SHP77 (cell line): Measurements from ENCODE around the gene SND1.
A peak's percentile ranks its signal among the peaks of the same experiment; 100 is the strongest.

Experiments
- DNase-seq, 2 experiments: peaks; one replicate each; lab custom pipeline; 2025; lab: John Stamatoyannopoulos, UW

SND1 gene

DNA sequence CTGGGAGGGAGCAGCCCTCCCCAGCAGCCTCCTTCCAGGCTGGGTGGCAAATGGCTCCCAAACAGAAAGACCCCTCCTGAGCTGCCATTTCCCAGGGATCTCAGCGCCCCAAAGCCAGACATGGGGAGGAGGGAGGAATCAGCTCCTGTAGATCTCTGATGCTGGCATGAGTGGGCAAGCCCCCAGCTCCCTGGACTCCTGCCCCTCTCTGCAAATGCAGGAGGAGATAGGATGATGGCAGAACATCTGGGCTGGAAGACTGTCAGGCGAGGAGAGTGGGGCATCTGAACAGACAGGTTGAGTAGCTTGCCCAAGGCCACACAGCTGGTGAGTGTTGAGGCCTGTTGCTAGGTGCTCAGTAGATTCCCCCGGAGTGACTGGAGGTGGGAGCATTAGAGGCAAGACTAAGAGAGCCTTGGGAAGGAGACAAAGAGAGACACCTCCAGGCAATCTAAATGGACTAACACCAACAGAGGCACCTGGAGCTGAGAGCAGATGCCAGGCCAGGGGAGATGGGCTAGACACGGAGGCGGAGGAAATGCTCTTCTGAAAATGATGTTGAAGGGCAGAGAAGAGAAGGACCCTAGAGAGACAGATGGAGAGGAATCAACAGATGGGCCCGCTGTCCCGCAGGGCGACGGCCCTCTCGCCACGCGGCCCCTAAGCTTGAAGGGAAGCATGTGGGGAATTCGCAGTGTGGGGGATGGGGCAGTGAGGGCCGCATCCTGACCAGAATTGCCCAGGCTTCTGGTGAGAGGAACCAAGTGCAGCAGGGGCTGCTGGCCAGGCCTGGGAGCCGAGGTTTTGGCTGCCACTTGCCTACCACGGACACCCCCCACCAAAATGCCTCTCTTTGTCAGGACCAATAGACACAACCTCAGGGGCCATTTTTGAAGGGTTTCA, 464.1 kb downstream of the SND1 start:
- DNase-seq = no peak

- DNase-seq = no peak
These were observed 464.7 kb downstream of the SND1 start for GRCh38 chr7:128116740-128117139.

- no peak for DNase-seq
These were observed 465.7 kb downstream of the SND1 start for GRCh38 chr7:128117691-128118090.

DNA sequence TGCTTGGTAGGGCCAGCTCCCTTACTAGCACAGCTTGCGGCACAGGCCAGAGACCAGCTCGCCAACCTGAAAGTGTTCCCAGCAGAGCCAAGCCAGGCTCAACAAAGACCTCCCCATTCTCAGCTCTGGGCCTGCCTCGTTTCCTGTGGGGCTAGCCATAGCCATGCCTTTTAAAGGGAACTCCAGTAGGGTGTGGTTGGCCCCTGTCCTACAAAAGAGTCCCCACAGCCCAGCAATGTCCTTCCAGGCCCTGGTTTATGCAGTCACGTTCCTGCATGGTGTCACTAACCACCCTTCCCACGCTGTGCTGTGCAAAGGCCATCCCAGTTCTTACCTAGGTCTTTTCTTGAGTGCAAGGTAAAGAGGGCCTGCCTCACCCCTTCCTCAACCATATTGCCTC, 467.0 kb downstream of the SND1 start:
- DNase-seq = no peak

DNA sequence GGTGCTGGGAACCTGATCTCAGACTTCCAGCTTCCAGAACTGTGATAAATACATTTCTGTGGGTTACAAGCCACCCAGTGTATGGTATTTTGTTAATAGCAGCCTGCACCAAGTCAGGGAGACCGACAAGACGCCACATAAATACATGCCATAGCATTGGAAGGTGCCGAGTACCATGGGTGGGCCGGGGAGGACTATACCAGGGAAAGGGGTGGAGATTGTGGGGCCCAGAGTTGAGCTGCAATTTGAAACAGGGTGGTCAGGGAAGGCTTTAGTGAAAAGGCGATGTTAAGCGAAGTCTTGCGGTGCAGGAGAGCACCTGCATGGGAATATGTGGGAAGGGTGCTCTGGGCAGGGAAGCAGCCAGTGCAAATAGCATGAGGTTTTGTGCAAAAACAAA, 468.1 kb downstream of the SND1 start:
- DNase-seq = no peak

DNA sequence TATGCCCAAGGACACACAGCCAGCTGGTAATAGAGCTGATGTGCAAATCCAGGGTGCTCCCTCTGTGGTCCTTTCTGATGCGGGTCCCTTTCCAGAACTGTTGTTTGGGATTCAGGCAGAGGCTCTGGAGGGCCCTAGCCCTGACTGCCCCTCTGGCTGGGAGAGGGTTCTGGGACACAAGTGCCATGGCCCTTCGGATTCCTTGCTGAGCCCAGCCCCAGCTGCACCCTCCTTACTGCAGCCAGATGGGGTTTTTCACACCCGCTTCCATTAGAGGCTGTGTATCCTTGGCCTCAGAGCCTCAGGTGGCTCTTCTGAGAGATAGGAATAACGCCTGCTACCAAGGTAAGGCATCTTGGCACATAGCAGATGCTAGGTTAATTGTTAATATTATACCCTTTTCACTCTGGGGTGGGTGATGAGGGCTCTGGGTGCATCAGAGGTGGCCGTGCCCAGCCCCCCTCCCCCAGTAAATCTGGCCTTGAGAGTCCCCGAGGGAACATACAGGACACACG, 469.0 kb downstream of the SND1 start:
- DNase-seq = no peak

GRCh38 chr7:128121711-128122530, 469.9 kb downstream of the SND1 start:
- DNase-seq = no peak

GRCh38 chr7:128122576-128123290, 470.7 kb downstream of the SND1 start:
- no peak for DNase-seq

- DNase-seq = no peak
These were observed 471.5 kb downstream of the SND1 start for GRCh38 chr7:128123291-128124037.

GRCh38 chr7:128124786-128125185, 472.8 kb downstream of the SND1 start:
- no peak for DNase-seq

DNA sequence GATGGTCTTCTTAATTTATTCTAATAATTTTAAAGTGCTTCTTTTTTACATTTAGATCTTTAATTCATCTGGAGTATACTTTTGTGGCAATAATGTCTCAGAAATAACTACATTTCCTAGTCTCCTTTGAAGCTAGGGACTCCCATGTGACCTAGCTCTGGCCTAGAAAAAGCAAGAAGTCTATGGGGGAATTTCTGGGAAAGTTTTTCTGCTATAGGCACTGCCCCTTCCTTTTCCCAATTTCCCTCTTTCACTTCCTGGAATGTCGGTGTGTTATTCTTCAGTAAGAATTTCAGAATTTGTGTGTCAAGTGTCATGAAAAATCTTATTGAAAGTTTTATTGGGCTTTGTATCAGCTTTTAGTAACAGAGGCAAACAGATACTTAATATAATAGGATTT, 473.8 kb downstream of the SND1 start:
- DNase-seq = no peak

GRCh38 chr7:128128401-128128800, 476.4 kb downstream of the SND1 start:
- DNase-seq = no peak

GRCh38 chr7:128129224-128129864, 477.4 kb downstream of the SND1 start:
- DNase-seq = no peak

DNA sequence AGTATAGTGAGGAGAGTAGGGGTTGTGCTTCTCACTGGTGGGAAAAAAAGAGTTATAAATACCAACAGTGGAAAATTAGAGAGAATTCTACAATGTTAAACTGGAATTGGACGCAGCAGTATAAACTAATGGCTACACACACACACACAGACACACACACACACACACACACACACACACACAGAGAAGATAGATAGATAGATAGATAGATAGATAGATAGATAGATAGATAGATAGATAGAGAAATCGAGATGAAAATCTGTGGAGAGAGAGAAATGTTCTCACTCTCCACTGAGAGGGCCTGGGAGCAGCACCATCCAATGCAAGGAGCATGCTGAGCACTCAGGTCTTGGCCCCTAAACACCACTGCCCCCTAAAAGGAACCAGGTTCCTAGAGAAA, 479.1 kb downstream of the SND1 start:
- no peak for DNase-seq

DNA sequence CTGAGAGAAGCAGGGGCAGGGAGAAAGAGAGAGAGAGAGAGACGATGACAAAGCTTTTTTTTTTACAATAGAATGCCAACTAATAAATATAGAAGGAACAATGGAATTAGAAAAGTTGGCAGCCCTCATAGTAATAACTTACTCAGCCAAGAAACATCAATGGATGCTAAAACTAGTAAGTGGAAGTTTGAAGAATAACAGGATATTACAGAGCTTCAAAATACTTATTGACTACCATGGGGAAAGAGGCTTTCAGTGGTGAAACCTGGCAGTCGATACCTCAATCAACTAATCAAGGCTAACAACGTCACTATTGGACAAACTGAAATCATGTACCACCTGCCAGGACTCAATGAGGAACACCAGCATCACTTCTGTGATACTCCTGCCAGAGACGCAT, 479.7 kb downstream of the SND1 start:
- no peak for DNase-seq

DNA sequence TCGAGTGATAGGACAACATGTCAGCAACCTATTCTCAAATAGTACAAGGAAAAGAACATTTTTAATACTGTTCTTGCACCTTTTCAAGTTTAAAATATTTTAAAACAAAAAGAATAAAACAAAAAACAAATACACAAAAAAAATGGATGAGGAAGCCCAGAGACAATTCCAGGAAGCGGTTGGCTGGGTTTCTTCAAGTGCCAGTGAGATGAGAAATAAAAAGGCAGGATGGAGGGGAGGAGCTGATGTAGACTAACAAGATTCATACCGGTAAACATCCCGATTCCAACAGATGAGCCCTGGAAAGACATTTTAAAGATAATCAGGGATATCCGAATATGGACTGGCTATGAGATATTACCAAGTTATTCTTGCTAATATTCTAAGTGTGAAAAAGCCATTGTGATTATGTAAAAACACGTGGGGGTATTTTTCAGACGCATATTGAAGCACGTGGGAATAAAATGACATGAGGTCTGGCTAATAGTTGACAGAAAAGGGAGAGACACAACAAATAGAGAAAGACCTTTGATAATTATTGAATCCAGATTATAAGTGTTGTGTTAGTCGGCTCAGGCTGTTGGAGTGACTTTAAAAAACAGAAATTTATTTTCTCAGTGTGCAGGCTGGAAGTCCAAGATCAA, 480.6 kb downstream of the SND1 start:
- no peak for DNase-seq

DNA sequence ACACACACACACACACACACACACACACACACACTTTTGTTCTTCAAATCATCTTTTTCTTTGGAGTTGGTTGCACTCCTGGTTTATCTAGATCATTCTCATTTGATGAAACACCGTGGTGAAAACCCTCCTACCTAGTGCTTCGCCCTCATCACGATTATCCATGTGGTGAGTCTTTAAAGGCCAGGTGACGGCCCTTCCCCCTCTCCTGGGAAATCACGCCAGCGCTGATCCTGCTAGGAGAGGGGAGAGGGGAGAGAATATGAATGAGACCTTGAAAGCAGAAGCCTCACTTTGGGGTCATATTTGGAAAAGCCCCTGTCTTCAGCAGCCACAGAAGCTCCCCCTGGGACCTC, 483.1 kb downstream of the SND1 start:
- DNase-seq = peak in 1 of 2 experiments; percentile 16

DNA sequence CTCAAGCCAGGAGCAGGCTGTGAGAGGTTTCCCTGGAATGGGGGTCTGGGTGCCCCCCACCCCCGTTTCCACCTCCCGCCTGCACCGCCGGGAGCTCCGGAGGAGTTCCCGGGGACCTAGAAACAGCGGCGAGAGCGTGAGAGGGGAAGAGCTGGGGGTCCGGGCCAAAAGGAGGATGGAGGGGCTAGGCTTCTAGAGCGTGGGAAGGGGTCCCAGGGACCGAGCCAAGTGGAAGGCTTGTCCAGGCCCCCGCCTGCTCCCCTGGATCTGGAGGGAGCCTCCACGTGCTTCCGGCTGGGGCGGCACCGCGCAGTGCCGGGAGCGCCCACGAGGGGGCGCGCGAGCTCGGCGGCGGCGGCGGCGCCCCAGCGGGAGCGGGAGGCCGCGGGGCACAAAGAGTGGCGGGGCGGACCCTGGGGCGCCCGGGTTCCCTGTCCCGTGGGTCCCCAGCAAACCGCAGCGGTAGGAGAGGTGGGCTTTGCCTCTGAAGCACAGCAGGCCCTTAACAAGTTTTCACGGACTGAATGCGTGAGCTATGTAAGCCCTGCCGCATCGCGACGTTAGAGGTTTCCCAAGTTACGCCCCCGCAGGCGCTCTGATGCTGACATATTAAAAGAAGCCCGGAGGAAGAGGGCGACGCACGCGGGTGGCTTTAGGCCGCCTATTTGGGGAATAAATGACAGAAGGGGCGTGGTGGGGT, 483.7 kb downstream of the SND1 start:
- peak in 1 of 2 experiments; percentile 11 for DNase-seq

DNA sequence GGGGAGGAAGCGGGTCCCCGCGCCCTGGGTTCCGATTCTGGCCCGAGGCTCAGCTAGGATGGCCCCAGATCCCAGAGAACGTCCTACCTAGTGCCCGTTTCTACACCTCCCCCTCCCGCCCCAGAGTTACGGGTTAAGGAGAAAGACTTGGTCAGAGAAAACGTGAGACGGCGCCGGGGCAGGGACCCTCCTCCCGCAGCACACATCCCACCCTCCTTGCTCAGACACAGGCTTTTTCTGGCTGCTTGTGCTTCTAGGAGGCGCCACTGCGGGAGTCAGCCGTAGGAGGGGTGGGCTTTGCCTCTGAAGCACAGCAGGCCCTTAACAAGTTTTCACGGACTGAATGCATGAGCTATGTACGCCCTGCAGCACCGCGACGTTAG, 484.2 kb downstream of the SND1 start:
- no peak for DNase-seq

GRCh38 chr7:128137181-128137580, 485.2 kb downstream of the SND1 start:
- DNase-seq = peak; percentile 7 to 20
